ENCODE results near the gene BANP.
"Not testable (repeated sequence)": the region's sequence is repeated elsewhere in the genome, so short reads cannot be mapped to it uniquely, and the experiment has no call there.

BANP gene

GRCh38 chr16:88088611-88089010 lies 137.4 kb downstream of the BANP start:
- not testable (repeated sequence) for DNase-seq (ENCODE audit: low spot score)

- not testable (repeated sequence) for DNase-seq (ENCODE audit: low spot score)
These were observed 137.8 kb downstream of the BANP start for GRCh38 chr16:88089071-88089470.

- DNase-seq (ENCODE audit: low spot score): not testable (repeated sequence)
These were observed 138.6 kb downstream of the BANP start for GRCh38 chr16:88089632-88090376.

GRCh38 chr16:88090377-88091175 lies 139.3 kb downstream of the BANP start:
- not testable (repeated sequence) for DNase-seq (ENCODE audit: low spot score)

GRCh38 chr16:88091221-88091971 lies 140.2 kb downstream of the BANP start:
- DNase-seq (ENCODE audit: low spot score): not testable (repeated sequence)

- DNase-seq (ENCODE audit: low spot score): not testable (repeated sequence)
These were observed 140.7 kb downstream of the BANP start for GRCh38 chr16:88091972-88092302.

- DNase-seq (ENCODE audit: low spot score): not testable (repeated sequence)
These were observed 141.7 kb downstream of the BANP start for GRCh38 chr16:88092791-88093555.

DNA sequence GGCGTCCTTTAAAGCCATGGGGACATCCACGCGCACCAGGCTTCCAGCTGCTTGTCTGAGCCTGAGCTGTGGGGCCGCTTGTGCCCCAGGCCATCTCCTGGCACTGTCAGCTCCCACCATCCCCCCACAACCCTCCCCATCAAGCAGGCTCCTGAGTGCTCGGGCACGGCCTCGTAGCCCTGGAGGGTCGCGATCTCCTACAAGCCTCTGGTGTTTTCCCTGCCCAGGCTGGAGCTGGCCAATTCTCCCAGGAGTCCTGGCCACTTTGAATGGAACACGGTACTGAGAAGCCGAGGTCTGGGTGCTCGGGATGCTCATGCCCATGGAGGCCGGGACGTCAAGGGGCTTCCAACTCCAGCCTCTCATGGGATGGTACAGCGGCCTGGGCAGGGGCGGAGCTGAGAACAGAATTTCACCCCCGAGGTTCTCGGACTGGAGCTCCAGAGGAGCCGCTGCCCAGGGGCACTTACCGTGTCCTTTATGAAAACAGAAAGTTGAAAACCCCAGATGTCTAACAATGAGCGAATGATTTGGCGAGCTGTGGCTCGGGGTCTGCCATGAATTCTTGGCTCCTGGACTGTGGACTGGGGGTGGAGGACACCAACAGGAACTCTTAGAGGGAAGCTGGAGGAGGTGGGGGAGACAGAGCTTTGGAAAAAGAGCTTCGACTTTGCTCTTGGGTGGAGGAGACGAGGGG lies 142.5 kb downstream of the BANP start:
- not testable (repeated sequence) for DNase-seq (ENCODE audit: low spot score)

GRCh38 chr16:88094253-88094575 lies 143.0 kb downstream of the BANP start:
- DNase-seq (ENCODE audit: low spot score): not testable (repeated sequence)

DNA sequence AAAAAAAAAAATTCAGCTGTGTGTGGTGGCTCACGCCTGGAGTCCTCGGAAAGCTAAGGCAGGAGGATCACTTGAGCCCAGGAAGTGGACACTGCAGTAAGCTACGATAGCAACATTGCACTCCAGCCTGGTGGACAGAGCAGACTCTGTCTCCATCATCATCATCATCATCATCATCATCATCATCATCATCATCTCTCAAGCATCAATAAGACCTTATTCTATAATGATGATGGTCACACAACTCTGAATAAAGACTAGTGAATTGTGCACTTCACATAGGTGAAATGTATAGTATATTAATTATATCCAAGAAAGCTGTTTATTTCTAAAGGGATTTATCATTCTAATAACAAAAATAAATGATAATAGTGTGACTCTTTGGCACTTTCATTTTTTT lies 143.7 kb downstream of the BANP start:
- not testable (repeated sequence) for DNase-seq (ENCODE audit: low spot score)

DNA sequence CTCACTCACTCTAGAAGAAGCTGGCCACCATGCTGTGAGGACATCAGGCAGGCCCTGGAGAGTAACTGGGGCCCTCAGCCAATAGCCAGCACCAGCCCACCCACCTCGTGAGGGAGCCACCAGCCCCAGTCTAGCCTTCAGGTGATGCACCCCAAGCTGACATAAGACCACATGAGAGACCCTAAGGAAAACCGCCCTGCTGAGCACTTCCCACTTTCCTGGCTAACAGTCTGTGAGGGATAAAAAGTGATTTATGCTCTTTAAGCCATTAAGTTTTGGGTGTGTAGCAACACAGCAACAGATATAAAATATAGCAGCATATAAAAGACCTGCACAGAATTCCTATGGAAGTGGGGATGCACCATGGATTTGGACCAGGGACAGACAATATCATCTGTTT lies 145.4 kb downstream of the BANP start:
- not testable (repeated sequence) for DNase-seq (ENCODE audit: low spot score)

DNA sequence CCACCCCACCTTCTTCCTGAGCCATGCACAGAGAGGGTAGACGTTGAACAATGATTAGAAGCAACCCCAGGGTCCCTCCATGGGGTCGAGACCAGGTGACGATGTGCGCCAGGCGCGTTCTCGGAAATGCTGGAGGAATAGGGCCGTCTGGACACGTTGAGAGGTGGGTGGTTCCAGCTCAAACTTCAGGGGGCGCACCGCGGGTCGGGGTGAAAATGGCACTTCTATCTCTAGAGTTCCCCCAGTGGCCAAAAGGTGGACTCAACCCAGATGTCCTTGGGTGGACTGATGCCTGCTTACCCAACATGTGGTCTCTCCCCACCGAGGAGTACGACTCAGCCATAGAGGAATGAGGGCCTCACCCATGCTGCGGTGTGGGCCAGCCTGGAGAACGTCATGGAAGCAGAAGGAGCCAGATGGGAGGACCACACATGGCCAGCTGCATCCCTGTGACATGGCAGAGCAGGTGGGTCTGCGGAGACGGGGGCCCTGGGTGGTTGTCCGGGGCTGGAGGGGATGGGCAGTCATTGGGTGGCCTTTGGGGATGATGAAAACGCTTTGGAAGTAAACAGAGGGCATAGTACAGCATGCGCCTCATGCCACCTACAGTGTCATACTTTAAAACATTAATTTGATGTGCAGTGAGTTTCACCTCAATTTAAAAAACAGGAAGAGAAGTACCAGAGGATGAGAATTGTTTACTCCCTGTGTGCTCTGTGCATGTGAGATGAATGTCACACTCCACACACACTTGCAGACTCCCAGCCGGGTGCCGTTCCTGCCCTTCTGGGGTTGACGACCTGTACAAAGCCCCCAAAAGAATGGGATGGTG lies 147.7 kb downstream of the BANP start:
- peak; percentile 37 for DNase-seq (ENCODE audit: low spot score)

DNA sequence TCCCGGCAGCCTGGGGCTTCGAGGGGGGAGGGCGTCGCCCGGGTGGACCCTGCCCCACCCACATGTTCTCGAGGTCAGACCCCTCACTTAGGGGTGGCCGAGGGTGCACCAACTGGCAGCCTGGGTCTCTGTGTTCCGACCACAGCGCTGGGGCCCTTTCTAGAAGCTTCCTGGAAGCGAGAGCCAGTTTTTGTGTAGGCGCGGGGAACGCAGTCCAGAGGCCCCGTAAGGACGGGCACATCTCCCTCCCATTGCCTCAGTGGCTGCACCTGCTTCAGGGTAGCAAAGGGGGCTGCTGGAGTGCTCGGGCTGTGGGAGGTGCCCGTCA lies 148.3 kb downstream of the BANP start:
- DNase-seq (ENCODE audit: low spot score): no peak

DNA sequence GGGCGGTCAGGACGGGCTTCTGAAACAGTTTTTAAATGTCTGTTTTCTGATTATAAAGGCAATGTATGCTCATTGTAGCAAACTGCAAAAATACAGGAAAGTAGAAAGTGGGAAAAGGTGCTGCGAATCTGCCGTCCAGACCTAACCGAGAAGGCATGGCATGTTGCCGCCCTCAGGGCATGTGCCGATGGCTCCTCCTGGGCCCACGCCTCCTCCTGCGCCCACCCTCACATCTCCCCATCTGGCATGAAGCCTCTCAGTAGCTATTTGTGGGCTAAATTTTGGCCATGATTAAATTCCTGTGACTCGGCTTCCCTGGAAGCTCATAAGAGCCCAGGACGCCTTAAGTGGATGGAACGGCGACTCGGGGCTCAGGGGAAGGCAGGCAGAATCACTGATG lies 148.7 kb downstream of the BANP start:
- DNase-seq (ENCODE audit: low spot score): not testable (repeated sequence)

DNA sequence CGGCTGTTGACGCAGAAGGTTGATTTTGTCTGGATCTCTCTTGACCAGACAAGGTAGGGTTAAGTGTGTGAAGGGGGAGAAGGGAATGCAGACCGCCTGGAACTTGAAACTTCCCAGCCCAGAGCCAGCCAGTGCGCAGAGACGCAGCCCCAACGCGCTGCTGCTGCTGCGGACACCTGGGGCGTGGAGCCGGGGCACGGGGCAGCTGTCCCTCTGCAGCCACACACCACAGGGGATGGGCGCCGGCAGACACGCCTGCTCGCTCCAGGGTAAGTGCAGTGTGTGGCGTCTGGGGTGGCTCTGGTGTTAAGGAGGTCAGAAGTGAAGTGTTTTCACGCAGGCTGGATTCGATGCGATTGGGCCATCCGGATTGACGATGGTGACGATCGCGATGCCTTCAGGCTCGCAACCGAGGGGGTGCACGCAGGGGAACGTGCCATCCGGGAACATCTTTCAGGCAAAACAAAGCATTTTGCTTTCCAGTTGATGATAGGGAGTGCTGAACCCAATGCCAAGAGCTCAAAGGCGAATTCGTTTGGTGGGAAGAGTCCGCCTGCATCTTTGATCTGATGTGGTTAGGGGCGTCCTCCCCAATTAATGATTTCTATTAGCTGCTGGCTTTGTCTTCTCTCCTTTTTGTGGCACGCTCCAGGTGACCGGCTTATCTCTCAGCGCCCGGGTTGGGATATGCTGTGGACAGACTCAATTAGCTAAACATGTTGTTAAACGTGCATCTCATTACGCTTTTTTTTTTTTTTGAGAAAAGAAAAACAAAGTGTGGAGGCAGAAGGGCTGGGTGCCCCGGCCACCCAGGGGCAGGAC lies 149.8 kb downstream of the BANP start:
- not testable (repeated sequence) for DNase-seq (ENCODE audit: low spot score)

- DNase-seq (ENCODE audit: low spot score): not testable (repeated sequence)
These were observed 150.4 kb downstream of the BANP start for GRCh38 chr16:88101623-88102105.

DNA sequence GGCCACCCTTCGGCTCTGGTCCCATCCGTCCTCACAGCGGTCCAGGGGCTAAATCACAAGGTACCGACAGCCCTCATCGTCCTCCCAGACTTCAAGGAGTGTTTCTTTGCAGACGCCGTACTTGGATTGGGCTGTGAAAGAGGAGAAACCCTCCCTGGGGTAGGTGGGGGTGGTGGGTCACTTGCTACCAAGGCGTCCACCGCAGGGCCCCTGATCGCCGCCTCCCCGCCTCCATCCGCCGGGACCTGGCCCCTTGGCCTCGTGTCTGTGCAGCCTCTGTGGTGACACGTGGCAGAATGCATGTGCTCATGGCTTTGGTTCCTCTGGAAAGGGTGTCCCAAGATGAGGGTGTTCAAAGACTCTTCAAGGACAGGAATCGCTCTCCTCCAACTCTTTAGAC lies 151.4 kb downstream of the BANP start:
- no peak for DNase-seq (ENCODE audit: low spot score)

DNA sequence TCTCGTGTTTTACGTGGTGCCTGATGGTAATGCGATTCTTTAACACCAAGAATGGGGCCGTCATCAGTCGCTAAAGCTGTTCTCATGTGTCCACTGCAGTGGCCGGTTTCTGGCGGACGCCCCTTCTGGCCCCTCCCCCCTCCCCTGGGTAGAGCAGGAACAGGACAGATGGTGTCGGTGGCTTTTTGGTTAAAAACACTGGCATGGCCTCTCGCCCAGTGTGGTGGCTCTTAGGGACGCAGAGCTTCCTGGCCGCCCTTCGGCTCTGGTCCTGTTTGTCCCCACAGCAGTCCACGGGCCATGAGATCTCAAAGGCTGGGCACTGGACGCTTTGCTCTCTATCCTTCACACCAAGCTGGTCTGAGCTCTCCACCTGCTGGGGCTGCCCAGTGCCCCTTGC lies 151.8 kb downstream of the BANP start:
- no peak for DNase-seq (ENCODE audit: low spot score)

GRCh38 chr16:88103581-88104188 lies 152.5 kb downstream of the BANP start:
- no peak for DNase-seq (ENCODE audit: low spot score)

Measured in LoVo (cell line).